ENCODE results near the gene EIF4EBP2.

Gene EIF4EBP2

GRCh38 chr10:70412356-70412755 is 8.4 kb downstream of the EIF4EBP2 start:
- Histone ChIP-seq H2BK120ac (ENCODE audit: low read depth, low read length) (no peak overlapping the region), H3K4me2 (ENCODE audit: insufficient read depth, low read length, poor library complexity, severe bottlenecking) (no peak overlapping the region), H3K9ac (ENCODE audit: low read depth, low read length, poor library complexity) (no peak overlapping the region), H2AFZ (ENCODE audit: low read length) (no peak overlapping the region), H3K4ac (ENCODE audit: low read length) (no peak overlapping the region), H3K14ac (ENCODE audit: low read length) (no peak overlapping the region), H3K36me3 (replicated peaks in 1 of 2; ENCODE audit: control insufficient read depth in 2 of 2, insufficient read depth in 2 of 2, low read length in 2 of 2) (peaks cover 4 to 83% of the 10 kb centered on the region in 2 donors), H3K27ac (replicated peaks; ENCODE audit: low read length) (no peak overlapping the region), H3K79me1 (ENCODE audit: low read depth, low read length) (peaks cover 1% of the 10 kb centered on the region), H3K9me3 (replicated peaks in 1 of 2; ENCODE audit: control insufficient read depth in 2 of 2, insufficient read depth in 1 of 2, low read depth in 1 of 2, low read length in 2 of 2) (peaks cover 2 to 16% of the 10 kb centered on the region in 2 donors), H3K18ac (ENCODE audit: low read length) (no peak overlapping the region), H3K4me3 (ENCODE audit: low read length in 2 of 2) (no peak overlapping the region), H2BK12ac (ENCODE audit: low read length) (no peak overlapping the region), H2BK15ac (ENCODE audit: low read length) (no peak overlapping the region), H4K91ac (ENCODE audit: low read depth, low read length, poor library complexity) (no peak overlapping the region), H3K27me3 (ENCODE audit: control insufficient read depth in 3 of 3, insufficient read depth in 3 of 3, low read depth in 1 of 3, low read length in 3 of 3) (no peaks in the 10 kb centered on the region), H3K4me1 (ENCODE audit: control insufficient read depth in 2 of 2, insufficient read depth in 1 of 2, low read depth in 1 of 2, low read length in 2 of 2) (peaks cover 0 to 2% of the 10 kb centered on the region in 2 donors), H2AK5ac (ENCODE audit: low read depth, low read length) (no peak overlapping the region), H4K8ac (ENCODE audit: low read depth, low read length) (no peak overlapping the region), H2BK5ac (ENCODE audit: low read length) (no peak overlapping the region), H3K23ac (ENCODE audit: low read depth, low read length, poor library complexity) (no peak overlapping the region)
- DNase-seq (ENCODE audit: low spot score), result no peak
- no CpG with 5 or more reads among the region's 4 CpGs for WGBS, 2 donors (ENCODE audit: extremely low coverage in 2 of 2, insufficient read length in 2 of 2, insufficient replicate concordance in 1 of 2)

GRCh38 chr10:70417568-70417967 is 13.6 kb downstream of the EIF4EBP2 start:
- Histone ChIP-seq H2AK5ac (ENCODE audit: low read depth, low read length) (no peak overlapping the region), H3K4me1 (ENCODE audit: control insufficient read depth in 2 of 2, insufficient read depth in 1 of 2, low read depth in 1 of 2, low read length in 2 of 2) (peaks cover 1 to 2% of the 10 kb centered on the region in 2 donors), H3K36me3 (replicated peaks in 1 of 2; ENCODE audit: control insufficient read depth in 2 of 2, insufficient read depth in 2 of 2, low read length in 2 of 2) (peaks cover 17 to 92% of the 10 kb centered on the region in 2 donors), H2BK5ac (ENCODE audit: low read length) (no peak overlapping the region), H3K23ac (ENCODE audit: low read depth, low read length, poor library complexity) (no peak overlapping the region), H3K27me3 (ENCODE audit: control insufficient read depth in 3 of 3, insufficient read depth in 3 of 3, low read depth in 1 of 3, low read length in 3 of 3) (no peaks in the 10 kb centered on the region), H3K18ac (ENCODE audit: low read length) (no peak overlapping the region), H3K14ac (ENCODE audit: low read length) (no peak overlapping the region), H3K4me3 (ENCODE audit: low read length in 2 of 2) (no peak overlapping the region), H3K27ac (replicated peaks; ENCODE audit: low read length) (no peak overlapping the region), H3K9me3 (replicated peaks in 1 of 2; ENCODE audit: control insufficient read depth in 2 of 2, insufficient read depth in 1 of 2, low read depth in 1 of 2, low read length in 2 of 2) (peaks cover 0 to 2% of the 10 kb centered on the region in 2 donors), H4K8ac (ENCODE audit: low read depth, low read length) (no peak overlapping the region), H2BK12ac (ENCODE audit: low read length) (no peak overlapping the region), H3K4ac (ENCODE audit: low read length) (no peak overlapping the region), H3K9ac (ENCODE audit: low read depth, low read length, poor library complexity) (no peak overlapping the region), H3K79me1 (ENCODE audit: low read depth, low read length) (peaks cover 4% of the 10 kb centered on the region), H2BK15ac (ENCODE audit: low read length) (no peak overlapping the region), H3K4me2 (ENCODE audit: insufficient read depth, low read length, poor library complexity, severe bottlenecking) (no peak overlapping the region), H4K91ac (ENCODE audit: low read depth, low read length, poor library complexity) (no peak overlapping the region), H2AFZ (ENCODE audit: low read length) (no peak overlapping the region), H2BK120ac (ENCODE audit: low read depth, low read length) (no peak overlapping the region)
- WGBS, 2 donors (ENCODE audit: extremely low coverage in 2 of 2, insufficient read length in 2 of 2, insufficient replicate concordance in 1 of 2), result no CpG with 5 or more reads among the region's 1 CpG
- DNase-seq (ENCODE audit: low spot score), result no peak

- no peak overlapping the region for H3K23ac ChIP-seq (ENCODE audit: low read depth, low read length, poor library complexity)
- no peak overlapping the region for H2BK5ac ChIP-seq (ENCODE audit: low read length)
- no peaks in the 10 kb centered on the region for H3K9me3 ChIP-seq (replicated peaks in 1 of 2; ENCODE audit: control insufficient read depth in 2 of 2, insufficient read depth in 1 of 2, low read depth in 1 of 2, low read length in 2 of 2)
- no peak for DNase-seq (ENCODE audit: low spot score)
- no peak overlapping the region for H3K18ac ChIP-seq (ENCODE audit: low read length)
- no peak overlapping the region for H3K14ac ChIP-seq (ENCODE audit: low read length)
- H3K9ac ChIP-seq (ENCODE audit: low read depth, low read length, poor library complexity), result no peak overlapping the region
- peaks cover 4% of the 10 kb centered on the region for H3K79me1 ChIP-seq (ENCODE audit: low read depth, low read length)
- no peak overlapping the region for H2AFZ ChIP-seq (ENCODE audit: low read length)
- H2BK15ac ChIP-seq (ENCODE audit: low read length), result no peak overlapping the region
- H2AK5ac ChIP-seq (ENCODE audit: low read depth, low read length), result no peak overlapping the region
- no peaks in the 10 kb centered on the region for H3K27me3 ChIP-seq (ENCODE audit: control insufficient read depth in 3 of 3, insufficient read depth in 3 of 3, low read depth in 1 of 3, low read length in 3 of 3)
- H3K4ac ChIP-seq (ENCODE audit: low read length), result no peak overlapping the region
- H3K27ac ChIP-seq (replicated peaks; ENCODE audit: low read length), result no peak overlapping the region
- H3K4me3 ChIP-seq (ENCODE audit: low read length in 2 of 2), result no peak overlapping the region
- no peak overlapping the region for H2BK120ac ChIP-seq (ENCODE audit: low read depth, low read length)
- no peak overlapping the region for H4K91ac ChIP-seq (ENCODE audit: low read depth, low read length, poor library complexity)
- H3K36me3 ChIP-seq (replicated peaks in 1 of 2; ENCODE audit: control insufficient read depth in 2 of 2, insufficient read depth in 2 of 2, low read length in 2 of 2), result peaks cover 20 to 92% of the 10 kb centered on the region in 2 donors
- WGBS, 2 donors (ENCODE audit: extremely low coverage in 2 of 2, insufficient read length in 2 of 2, insufficient replicate concordance in 1 of 2), result no CpG with 5 or more reads among the region's 1 CpG
- H2BK12ac ChIP-seq (ENCODE audit: low read length), result no peak overlapping the region
- H3K4me2 ChIP-seq (ENCODE audit: insufficient read depth, low read length, poor library complexity, severe bottlenecking), result no peak overlapping the region
- H4K8ac ChIP-seq (ENCODE audit: low read depth, low read length), result no peak overlapping the region
- H3K4me1 ChIP-seq (ENCODE audit: control insufficient read depth in 2 of 2, insufficient read depth in 1 of 2, low read depth in 1 of 2, low read length in 2 of 2), result peaks cover 1 to 3% of the 10 kb centered on the region in 2 donors
Measured at GRCh38 chr10:70418229-70418628, 14.3 kb downstream of the EIF4EBP2 start.

- Histone ChIP-seq H3K4me3 (ENCODE audit: low read length in 2 of 2) (no peak overlapping the region), H2BK120ac (ENCODE audit: low read depth, low read length) (no peak overlapping the region), H2BK12ac (ENCODE audit: low read length) (no peak overlapping the region), H3K18ac (ENCODE audit: low read length) (no peak overlapping the region), H3K9me3 (replicated peaks in 1 of 2; ENCODE audit: control insufficient read depth in 2 of 2, insufficient read depth in 1 of 2, low read depth in 1 of 2, low read length in 2 of 2) (no peaks in the 10 kb centered on the region), H3K14ac (ENCODE audit: low read length) (no peak overlapping the region), H2BK5ac (ENCODE audit: low read length) (no peak overlapping the region), H2BK15ac (ENCODE audit: low read length) (no peak overlapping the region), H4K8ac (ENCODE audit: low read depth, low read length) (no peak overlapping the region), H3K4ac (ENCODE audit: low read length) (no peak overlapping the region), H3K9ac (ENCODE audit: low read depth, low read length, poor library complexity) (no peak overlapping the region), H4K91ac (ENCODE audit: low read depth, low read length, poor library complexity) (no peak overlapping the region), H3K27me3 (ENCODE audit: control insufficient read depth in 3 of 3, insufficient read depth in 3 of 3, low read depth in 1 of 3, low read length in 3 of 3) (no peaks in the 10 kb centered on the region), H2AK5ac (ENCODE audit: low read depth, low read length) (no peak overlapping the region), H3K79me1 (ENCODE audit: low read depth, low read length) (peaks cover 4% of the 10 kb centered on the region), H3K4me1 (ENCODE audit: control insufficient read depth in 2 of 2, insufficient read depth in 1 of 2, low read depth in 1 of 2, low read length in 2 of 2) (peaks cover 1 to 7% of the 10 kb centered on the region in 2 donors), H3K23ac (ENCODE audit: low read depth, low read length, poor library complexity) (no peak overlapping the region), H2AFZ (ENCODE audit: low read length) (no peak overlapping the region), H3K4me2 (ENCODE audit: insufficient read depth, low read length, poor library complexity, severe bottlenecking) (no peak overlapping the region), H3K36me3 (replicated peaks in 1 of 2; ENCODE audit: control insufficient read depth in 2 of 2, insufficient read depth in 2 of 2, low read length in 2 of 2) (peaks cover 20 to 93% of the 10 kb centered on the region in 2 donors), H3K27ac (replicated peaks; ENCODE audit: low read length) (no peak overlapping the region)
- WGBS, 2 donors (ENCODE audit: extremely low coverage in 2 of 2, insufficient read length in 2 of 2, insufficient replicate concordance in 1 of 2), result no CpG with 5 or more reads among the region's 3 CpGs
- no peak for DNase-seq (ENCODE audit: low spot score)
Measured at GRCh38 chr10:70418713-70419112, 14.8 kb downstream of the EIF4EBP2 start.
